CD14-positive monocyte (primary cell): ENCODE measurements around the gene PUDP. TPM values are rescaled to one million over a fixed set of nuclear protein-coding genes. Genes with fewer than 3 reads are reported as not detected.

ENCODE experiments used
- DNase-seq, 3 donors: peaks; one replicate each; pipeline ENCODE4 v3.0.0-alpha.2; 2011 to 2022
- H2AFZ ChIP-seq: 2 replicates; pipeline ENCODE4 v1.6.0; 2012; ENCODE audit warnings: mild to moderate bottlenecking, low read depth, low read length, inconsistent platforms; ENCODE audit not compliant: insufficient read depth, poor library complexity, severe bottlenecking
- H3K27ac ChIP-seq, 2 donors: 1 replicate in 1 of 2; 2 replicates in 1 of 2; pipeline ENCODE4 v1.5.1; 2012 to 2013; ENCODE audit warnings: low read length in 2 of 2, control low read depth in 1 of 2, inconsistent platforms in 1 of 2, low read depth in 1 of 2, mild to moderate bottlenecking in 1 of 2
- H3K27me3 ChIP-seq, 2 donors: one replicate each; pipeline versions ENCODE4 v1.6.0 to v1.6.1; 2011 to 2013; ENCODE audit warnings: low read length in 2 of 2; ENCODE audit not compliant: control insufficient read depth in 2 of 2, insufficient read depth in 2 of 2
- H3K36me3 ChIP-seq, 2 donors: replicated peaks in 1 of 2; 1 replicate in 1 of 2; 2 replicates in 1 of 2; pipeline versions ENCODE4 v1.5.1 to v1.6.1; 2012 to 2013; ENCODE audit warnings: low read length in 2 of 2, control low read depth in 1 of 2, inconsistent platforms in 1 of 2, mild to moderate bottlenecking in 1 of 2; ENCODE audit not compliant: insufficient read depth in 2 of 2, control insufficient read depth in 1 of 2
- H3K4me1 ChIP-seq, 2 donors: 1 replicate in 1 of 2; 2 replicates in 1 of 2; pipeline versions ENCODE4 v1.5.1 to v1.6.1; 2012 to 2013; ENCODE audit warnings: low read length in 2 of 2, control low read depth in 1 of 2, inconsistent platforms in 1 of 2, mild to moderate bottlenecking in 1 of 2, moderate library complexity in 1 of 2; ENCODE audit not compliant: insufficient read depth in 2 of 2, control insufficient read depth in 1 of 2
- H3K4me2 ChIP-seq: replicated peaks from 2 replicates; pipeline ENCODE3; 2012; ENCODE audit warnings: low read length, moderate library complexity, mild to moderate bottlenecking; ENCODE audit not compliant: poor library complexity, severe bottlenecking; ENCODE audit errors: extremely low read depth
- H3K4me3 ChIP-seq, 3 experiments: fragments of 200-600 bp in 1 of 3; sonication (generic) in 1 of 3; replicated peaks in 1 of 3; 1 replicate in 2 of 3; 2 replicates in 1 of 3; pipeline ENCODE4 v1.5.1; 2011 to 2013; ENCODE audit warnings: low read length in 3 of 3, mild to moderate bottlenecking in 3 of 3, control low read depth in 2 of 3, low read depth in 2 of 3, inconsistent platforms in 1 of 3, moderate library complexity in 1 of 3
- H3K79me2 ChIP-seq: 2 replicates; pipeline ENCODE4 v1.6.0; 2012; ENCODE audit warnings: mild to moderate bottlenecking, control low read depth, inconsistent platforms, low read length, moderate library complexity; ENCODE audit not compliant: insufficient read depth
- H3K9ac ChIP-seq: 2 replicates; pipeline ENCODE4 v1.6.0; 2017; ENCODE audit warnings: low read length, mild to moderate bottlenecking; ENCODE audit not compliant: insufficient read depth, poor library complexity, severe bottlenecking
- H3K9me3 ChIP-seq, 2 donors: replicated peaks in 1 of 2; 1 replicate in 1 of 2; 2 replicates in 1 of 2; pipeline versions ENCODE4 v1.5.1 to v1.6.1; 2012 to 2013; ENCODE audit warnings: low read length in 2 of 2, control low read depth in 1 of 2; ENCODE audit not compliant: control insufficient read depth in 1 of 2, insufficient read depth in 1 of 2
- H4K20me1 ChIP-seq: 2 replicates; pipeline ENCODE4 v1.6.0; 2012; ENCODE audit warnings: mild to moderate bottlenecking, low read length, control low read depth, moderate library complexity; ENCODE audit not compliant: insufficient read depth
- H3K27ac Mint-ChIP-seq, 7 donors: one replicate each; pipeline ENCODE4 v1.8.0; 2020; ENCODE audit warnings: mild to moderate bottlenecking in 7 of 7, mixed read lengths in 7 of 7, moderate library complexity in 6 of 7, inconsistent platforms in 2 of 7
- H3K27me3 Mint-ChIP-seq, 3 donors: one replicate each; pipeline ENCODE4 v1.8.0; 2021 to 2022; ENCODE audit warnings: low read depth in 3 of 3, mild to moderate bottlenecking in 3 of 3, mixed read lengths in 3 of 3, moderate library complexity in 3 of 3, inconsistent platforms in 1 of 3
- H3K36me3 Mint-ChIP-seq, 2 donors: one replicate each; pipeline ENCODE4 v1.8.0; 2020; ENCODE audit warnings: mixed read lengths in 2 of 2, inconsistent platforms in 1 of 2, mild to moderate bottlenecking in 1 of 2
- H3K4me1 Mint-ChIP-seq: one replicate; pipeline ENCODE4 v1.8.0; 2020; ENCODE audit warnings: mild to moderate bottlenecking, mixed read lengths
- H3K4me3 Mint-ChIP-seq, 2 donors: one replicate each; pipeline ENCODE4 v1.8.0; 2020; ENCODE audit warnings: mild to moderate bottlenecking in 2 of 2, mixed read lengths in 2 of 2, moderate library complexity in 1 of 2
- H3K9me3 Mint-ChIP-seq, 7 donors: one replicate each; pipeline ENCODE4 v1.8.0; 2020 to 2022; ENCODE audit warnings: mixed read lengths in 7 of 7, mild to moderate bottlenecking in 6 of 7, moderate library complexity in 6 of 7, inconsistent platforms in 2 of 7
- WGBS: methylation state at CpG from one replicate; pipeline ENCODE4 v1.1.5; 2013; ENCODE audit warnings: missing lambda C conversion rate; ENCODE audit not compliant: insufficient coverage; 5-methylcytosine and 5-hydroxymethylcytosine counted together
- intact Hi-C, 2 donors: fragments of 100-400 bp; cut with micrococcal nuclease; formaldehyde crosslinking; loops; one replicate each; pipeline versions ENCODE4 v1.15.0 to v1.15.1; 2023
- polyA plus RNA-seq, 3 donors: library from polyadenylated mRNA; depleted of rRNA in 1 of 3; unstranded in 2 of 3; stranded (reverse) in 1 of 3; fragments of 300-500 nt in 2 of 3; fragments of >200 nt in 1 of 3; fragmentation: Illumina TruSeq in 2 of 3; gene quantifications; 1 replicate in 2 of 3; 2 replicates in 1 of 3; pipeline ENCODE4 v1.2.3, GENCODE V29; 2012 to 2021
- TF ChIP-seq, protein P1 (sequence below): fragments of 200-600 bp; IDR thresholded peaks from one replicate; pipeline ENCODE4 v1.8.0; 2022; ENCODE audit warnings: antibody characterized with exemption, mild to moderate bottlenecking

PUDP gene
- polyA plus RNA-seq, 3 donors: 21.4 to 49.5 (median 45.4) TPM

DNA sequence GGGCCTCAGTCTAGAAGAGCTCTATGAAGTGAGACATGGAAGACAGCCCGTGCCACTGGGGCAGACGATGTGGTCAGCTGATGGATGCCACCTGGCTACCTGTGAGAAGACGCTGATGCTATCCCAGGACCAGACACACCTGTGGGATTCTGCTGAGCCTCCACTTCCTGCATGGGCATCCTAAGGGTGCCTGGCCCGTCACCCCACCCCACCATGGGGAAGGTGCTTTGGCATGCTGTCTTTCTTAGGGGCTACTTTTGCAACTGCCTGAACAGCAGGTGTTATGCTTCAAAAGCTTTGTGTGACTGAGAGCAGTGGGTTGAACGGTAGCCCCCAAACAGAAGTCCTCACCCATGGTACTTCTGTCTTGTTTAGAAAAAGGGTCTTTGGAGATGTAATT is 65.4 kb downstream of the PUDP start:
- Histone ChIP-seq H3K4me1 (peaks cover 45 to 50% of the 10 kb centered on the region in 2 donors), H3K4me3 (no peak overlapping the region), H3K4me2 (peak overlapping the region; percentile 58), H3K79me2 (peaks cover 29% of the 10 kb centered on the region), H3K36me3 (peaks cover 0 to 14% of the 10 kb centered on the region in 2 donors), H4K20me1 (peaks cover 8% of the 10 kb centered on the region), H3K27me3 (no peaks in the 10 kb centered on the region), H3K9me3 (no peaks in the 10 kb centered on the region), H3K27ac (peak overlapping the region in 1 of 2 donors; percentile 78), H3K9ac (no peak overlapping the region), H2AFZ (no peak overlapping the region)
- TF ChIP-seq, protein P1, sequence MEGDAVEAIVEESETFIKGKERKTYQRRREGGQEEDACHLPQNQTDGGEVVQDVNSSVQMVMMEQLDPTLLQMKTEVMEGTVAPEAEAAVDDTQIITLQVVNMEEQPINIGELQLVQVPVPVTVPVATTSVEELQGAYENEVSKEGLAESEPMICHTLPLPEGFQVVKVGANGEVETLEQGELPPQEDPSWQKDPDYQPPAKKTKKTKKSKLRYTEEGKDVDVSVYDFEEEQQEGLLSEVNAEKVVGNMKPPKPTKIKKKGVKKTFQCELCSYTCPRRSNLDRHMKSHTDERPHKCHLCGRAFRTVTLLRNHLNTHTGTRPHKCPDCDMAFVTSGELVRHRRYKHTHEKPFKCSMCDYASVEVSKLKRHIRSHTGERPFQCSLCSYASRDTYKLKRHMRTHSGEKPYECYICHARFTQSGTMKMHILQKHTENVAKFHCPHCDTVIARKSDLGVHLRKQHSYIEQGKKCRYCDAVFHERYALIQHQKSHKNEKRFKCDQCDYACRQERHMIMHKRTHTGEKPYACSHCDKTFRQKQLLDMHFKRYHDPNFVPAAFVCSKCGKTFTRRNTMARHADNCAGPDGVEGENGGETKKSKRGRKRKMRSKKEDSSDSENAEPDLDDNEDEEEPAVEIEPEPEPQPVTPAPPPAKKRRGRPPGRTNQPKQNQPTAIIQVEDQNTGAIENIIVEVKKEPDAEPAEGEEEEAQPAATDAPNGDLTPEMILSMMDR: no peak
- no peaks in the 10 kb centered on the region for H3K27me3 Mint-ChIP-seq
- peaks cover 48% of the 10 kb centered on the region for H3K4me1 Mint-ChIP-seq
- peaks cover 10 to 30% of the 10 kb centered on the region in 2 donors for H3K36me3 Mint-ChIP-seq
- H3K4me3 Mint-ChIP-seq: no peak overlapping the region
- peak overlapping the region in 5 of 7 donors; percentile 70 to 97 (median 92) for H3K27ac Mint-ChIP-seq
- H3K9me3 Mint-ChIP-seq: peaks cover 0 to 2% (median 0%) of the 10 kb centered on the region in 7 donors
- WGBS: 90% methylated on average over 2 of the region's 5 CpGs
- DNase-seq: no peak
- intact Hi-C loops: no loop called here

DNA sequence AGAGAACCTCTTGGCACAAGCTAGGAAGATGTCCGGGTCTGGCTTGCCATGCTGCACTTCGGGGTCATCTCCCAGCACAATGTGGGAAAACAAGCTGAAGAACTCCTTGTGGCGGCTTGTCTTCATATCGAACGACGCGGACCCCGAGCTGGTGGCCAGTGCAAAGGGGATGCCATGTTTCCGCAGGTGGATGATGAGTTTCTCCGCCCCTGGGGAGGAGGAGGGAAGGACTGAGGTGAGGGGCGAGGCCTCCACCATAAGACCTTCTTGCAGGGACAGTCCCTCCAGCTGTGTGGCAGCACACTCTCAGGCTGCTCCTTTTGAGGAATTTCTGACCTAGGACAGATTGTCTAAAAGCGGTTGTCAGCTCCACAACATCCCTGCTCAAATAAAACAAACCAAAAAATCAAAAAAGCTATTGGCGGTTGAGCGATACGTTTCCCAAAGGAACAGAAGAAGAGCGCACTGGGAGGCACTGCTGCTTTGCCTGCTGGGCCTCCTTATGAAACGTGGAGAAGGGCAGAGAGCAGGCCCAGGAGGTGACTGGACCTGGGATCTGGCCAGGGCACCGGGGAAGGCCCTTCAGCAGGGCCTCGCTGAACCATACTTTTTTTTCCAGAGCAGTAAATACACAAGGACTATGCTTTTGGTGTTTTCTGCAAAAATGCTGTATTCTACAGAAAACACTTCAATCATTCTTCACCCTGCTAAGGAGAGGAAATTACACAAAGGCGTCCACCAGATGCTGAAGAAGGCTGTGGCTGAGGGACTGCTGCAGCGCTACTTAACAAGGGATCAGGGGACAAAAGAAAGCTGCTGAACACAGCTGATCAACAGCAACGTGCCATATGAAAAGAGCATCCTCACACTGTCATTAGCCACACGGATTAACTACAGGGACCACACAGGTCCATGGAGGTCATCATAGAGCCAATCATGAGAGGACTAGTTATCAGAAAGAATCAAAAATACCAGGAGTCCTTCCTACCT is 70.4 kb downstream of the PUDP start:
- TF ChIP-seq, protein P1: no peak
- Histone ChIP-seq H3K4me1 (peaks cover 3 to 4% of the 10 kb centered on the region in 2 donors), H3K4me3 (no peak overlapping the region), H3K27me3 (no peaks in the 10 kb centered on the region), H2AFZ (no peak overlapping the region), H4K20me1 (peaks cover 28% of the 10 kb centered on the region), H3K4me2 (no peak overlapping the region), H3K9ac (no peak overlapping the region), H3K9me3 (no peaks in the 10 kb centered on the region), H3K79me2 (peaks cover 27% of the 10 kb centered on the region), H3K27ac (no peak overlapping the region), H3K36me3 (peaks cover 17 to 62% of the 10 kb centered on the region in 2 donors)
- Mint-ChIP-seq H3K4me1 (peaks cover 7% of the 10 kb centered on the region), H3K36me3 (peaks cover 32 to 64% of the 10 kb centered on the region in 2 donors), H3K27ac (peak overlapping the region in 2 of 7 donors; percentile 26 to 55), H3K4me3 (no peak overlapping the region), H3K9me3 (peaks cover 0 to 2% (median 0%) of the 10 kb centered on the region in 7 donors), H3K27me3 (no peaks in the 10 kb centered on the region)
- DNase-seq: no peak
- 100% methylated on average over 3 of the region's 23 CpGs for WGBS
- intact Hi-C loops: no loop called here
